ENCODE results near the gene MATN4. TPM values are rescaled to one million over a fixed set of nuclear protein-coding genes. Genes with fewer than 3 reads are reported as not detected.
A peak's percentile ranks its signal among the peaks of the same experiment; 100 is the strongest.

MATN4 gene
- total and polyA plus RNA-seq, 3 experiments from 2014 or later: 0.22 TPM; not detected in 2

GRCh38 chr20:45339084-45339483, 31.0 kb upstream of the MATN4 start:
- Mint-ChIP-seq H3K36me3 (no peaks in the 10 kb centered on the region), H3K27me3 (no peaks in the 10 kb centered on the region), H3K4me3 (no peak overlapping the region), H3K27ac (no peak overlapping the region), H3K4me1 (no peaks in the 10 kb centered on the region), H3K9me3 (no peaks in the 10 kb centered on the region)
- H3K4me3 ChIP-seq (ENCODE audit: low read length): no peak overlapping the region
- DNase-seq: no peak
- no peaks in the 10 kb centered on the region for H3K36me3 ChIP-seq (ENCODE audit: insufficient read depth, low read length)
- no peaks in the 10 kb centered on the region for H3K4me1 ChIP-seq (ENCODE audit: insufficient read depth, low read length)
- no peaks in the 10 kb centered on the region for H3K9me3 ChIP-seq (ENCODE audit: low read length)
- ChIA-PET CTCF (no interaction called here), POLR2A (interaction anchor here (1.3 kb wide), 1 partner anchor 9 kb away, joined by 3 read pairs; the partner anchor contains the start of gene SDC4)
- no peaks in the 10 kb centered on the region for H3K27me3 ChIP-seq (ENCODE audit: insufficient read depth, low read length, poor library complexity, severe bottlenecking)
- no peak overlapping the region for H3K27ac ChIP-seq (ENCODE audit: low read depth, low read length)

GRCh38 chr20:45338121-45339030, 30.3 kb upstream of the MATN4 start:
- H3K4me1 ChIP-seq (ENCODE audit: insufficient read depth, low read length): no peaks in the 10 kb centered on the region
- no peak overlapping the region for H3K4me3 ChIP-seq (ENCODE audit: low read length)
- no peak overlapping the region for H3K4me3 Mint-ChIP-seq
- H3K36me3 Mint-ChIP-seq: no peaks in the 10 kb centered on the region
- POLR2A ChIA-PET: no interaction called here
- no peaks in the 10 kb centered on the region for H3K9me3 ChIP-seq (ENCODE audit: low read length)
- CTCF ChIA-PET: no interaction called here
- no peaks in the 10 kb centered on the region for H3K9me3 Mint-ChIP-seq
- no peaks in the 10 kb centered on the region for H3K27me3 ChIP-seq (ENCODE audit: insufficient read depth, low read length, poor library complexity, severe bottlenecking)
- no peak overlapping the region for H3K27ac Mint-ChIP-seq
- no peaks in the 10 kb centered on the region for H3K4me1 Mint-ChIP-seq
- peak overlapping the region; percentile 14 for H3K27ac ChIP-seq (ENCODE audit: low read depth, low read length)
- no peaks in the 10 kb centered on the region for H3K27me3 Mint-ChIP-seq
- DNase-seq: no peak
- no peaks in the 10 kb centered on the region for H3K36me3 ChIP-seq (ENCODE audit: insufficient read depth, low read length)

GRCh38 chr20:45337367-45338120, 29.4 kb upstream of the MATN4 start:
- Mint-ChIP-seq H3K36me3 (no peaks in the 10 kb centered on the region), H3K27me3 (no peaks in the 10 kb centered on the region), H3K27ac (no peak overlapping the region), H3K4me1 (no peaks in the 10 kb centered on the region), H3K4me3 (no peak overlapping the region), H3K9me3 (no peaks in the 10 kb centered on the region)
- H3K9me3 ChIP-seq (ENCODE audit: low read length): no peaks in the 10 kb centered on the region
- H3K4me3 ChIP-seq (ENCODE audit: low read length): no peak overlapping the region
- H3K27me3 ChIP-seq (ENCODE audit: insufficient read depth, low read length, poor library complexity, severe bottlenecking): no peaks in the 10 kb centered on the region
- no peak for DNase-seq
- no peaks in the 10 kb centered on the region for H3K36me3 ChIP-seq (ENCODE audit: insufficient read depth, low read length)
- peak overlapping the region; percentile 14 for H3K27ac ChIP-seq (ENCODE audit: low read depth, low read length)
- ChIA-PET CTCF (no interaction called here), POLR2A (no interaction called here)
- H3K4me1 ChIP-seq (ENCODE audit: insufficient read depth, low read length): no peaks in the 10 kb centered on the region

- Mint-ChIP-seq H3K9me3 (no peaks in the 10 kb centered on the region), H3K4me1 (no peaks in the 10 kb centered on the region), H3K27me3 (no peaks in the 10 kb centered on the region), H3K4me3 (no peak overlapping the region), H3K36me3 (no peaks in the 10 kb centered on the region), H3K27ac (peak overlapping the region in 1 of 8 donors; percentile 23)
- H3K27ac ChIP-seq (ENCODE audit: low read depth, low read length): no peak overlapping the region
- H3K9me3 ChIP-seq (ENCODE audit: low read length): no peaks in the 10 kb centered on the region
- no peaks in the 10 kb centered on the region for H3K36me3 ChIP-seq (ENCODE audit: insufficient read depth, low read length)
- POLR2A ChIA-PET: no interaction called here
- no peak overlapping the region for H3K4me3 ChIP-seq (ENCODE audit: low read length)
- no peak for DNase-seq
- H3K4me1 ChIP-seq (ENCODE audit: insufficient read depth, low read length): no peaks in the 10 kb centered on the region
- CTCF ChIA-PET: interaction anchor here (1.4 to 2.4 kb wide), 2 partner anchors 11 to 100 kb away, joined by 4 to 10 read pairs; no protein-coding TSS in a partner anchor
- H3K27me3 ChIP-seq (ENCODE audit: insufficient read depth, low read length, poor library complexity, severe bottlenecking): no peaks in the 10 kb centered on the region
Measured at GRCh38 chr20:45336530-45337366, 28.6 kb upstream of the MATN4 start.

GRCh38 chr20:45330476-45330875, 22.4 kb upstream of the MATN4 start:
- Histone ChIP-seq H3K9me3 (ENCODE audit: low read length) (no peaks in the 10 kb centered on the region), H3K4me3 (ENCODE audit: low read length) (no peak overlapping the region), H3K4me1 (ENCODE audit: insufficient read depth, low read length) (no peaks in the 10 kb centered on the region), H3K27me3 (ENCODE audit: insufficient read depth, low read length, poor library complexity, severe bottlenecking) (no peaks in the 10 kb centered on the region), H3K36me3 (ENCODE audit: insufficient read depth, low read length) (no peaks in the 10 kb centered on the region), H3K27ac (ENCODE audit: low read depth, low read length) (no peak overlapping the region)
- CTCF ChIA-PET: interaction anchor here (0.9 kb wide), 1 partner anchor 37 kb away, joined by 3 read pairs; no protein-coding TSS in a partner anchor
- H3K27me3 Mint-ChIP-seq: no peaks in the 10 kb centered on the region
- H3K4me1 Mint-ChIP-seq: no peaks in the 10 kb centered on the region
- POLR2A ChIA-PET: no interaction called here
- no peaks in the 10 kb centered on the region for H3K36me3 Mint-ChIP-seq
- H3K9me3 Mint-ChIP-seq: no peaks in the 10 kb centered on the region
- DNase-seq: no peak
- H3K27ac Mint-ChIP-seq: peak overlapping the region in 2 of 8 donors; percentile 33 to 79
- H3K4me3 Mint-ChIP-seq: no peak overlapping the region

- H3K9me3 ChIP-seq (ENCODE audit: low read length): no peaks in the 10 kb centered on the region
- Mint-ChIP-seq H3K9me3 (no peaks in the 10 kb centered on the region), H3K4me1 (no peaks in the 10 kb centered on the region), H3K36me3 (no peaks in the 10 kb centered on the region), H3K27me3 (no peaks in the 10 kb centered on the region), H3K27ac (peak overlapping the region in 1 of 8 donors; percentile 79), H3K4me3 (no peak overlapping the region)
- CTCF ChIA-PET: interaction anchor here (0.8 to 1.0 kb wide), 3 partner anchors 10 to 441 kb away, joined by 3 to 5 read pairs (median 3); no protein-coding TSS in a partner anchor
- H3K27me3 ChIP-seq (ENCODE audit: insufficient read depth, low read length, poor library complexity, severe bottlenecking): no peaks in the 10 kb centered on the region
- POLR2A ChIA-PET: interaction anchor here (0.5 kb wide), 1 partner anchor 444 kb away, joined by 4 read pairs; no protein-coding TSS in a partner anchor
- H3K4me1 ChIP-seq (ENCODE audit: insufficient read depth, low read length): no peaks in the 10 kb centered on the region
- H3K27ac ChIP-seq (ENCODE audit: low read depth, low read length): no peak overlapping the region
- DNase-seq: no peak
- no peak overlapping the region for H3K4me3 ChIP-seq (ENCODE audit: low read length)
- no peaks in the 10 kb centered on the region for H3K36me3 ChIP-seq (ENCODE audit: insufficient read depth, low read length)
Measured at GRCh38 chr20:45329497-45330319, 21.6 kb upstream of the MATN4 start.

- Mint-ChIP-seq H3K27ac (no peak overlapping the region), H3K27me3 (no peaks in the 10 kb centered on the region), H3K4me1 (no peaks in the 10 kb centered on the region), H3K36me3 (no peaks in the 10 kb centered on the region), H3K9me3 (no peaks in the 10 kb centered on the region), H3K4me3 (no peak overlapping the region)
- Histone ChIP-seq H3K27me3 (ENCODE audit: insufficient read depth, low read length, poor library complexity, severe bottlenecking) (no peaks in the 10 kb centered on the region), H3K9me3 (ENCODE audit: low read length) (no peaks in the 10 kb centered on the region), H3K27ac (ENCODE audit: low read depth, low read length) (no peak overlapping the region), H3K4me3 (ENCODE audit: low read length) (no peak overlapping the region), H3K4me1 (ENCODE audit: insufficient read depth, low read length) (no peaks in the 10 kb centered on the region), H3K36me3 (ENCODE audit: insufficient read depth, low read length) (no peaks in the 10 kb centered on the region)
- ChIA-PET CTCF (no interaction called here), POLR2A (no interaction called here)
- no peak for DNase-seq
Measured at GRCh38 chr20:45328451-45328850, 20.4 kb upstream of the MATN4 start.
